SK-N-MC (cell line): ENCODE data around the gene KPNA2.

Experiments
- EZH2 ChIP-seq: fragments of 200-600 bp; sonication (generic); IDR thresholded peaks from one replicate; pipeline ENCODE4 v1.6.1; 2017; ENCODE audit warnings: antibody characterized with exemption
- POLR2AphosphoS5 ChIP-seq: IDR thresholded peaks from 2 replicates; pipeline ENCODE4 v1.6.1; 2012; ENCODE audit warnings: mild to moderate bottlenecking, low read depth, low read length, borderline replicate concordance

GRCh38 chr17:68057531-68057952, 22.0 kb downstream of the KPNA2 start:
- TF ChIP-seq POLR2AphosphoS5: no peak
- no peak for TF ChIP-seq EZH2
